MCF 10A (cell line): ENCODE data around the gene FBXL20. TPM values are rescaled to one million over a fixed set of nuclear protein-coding genes. Genes with fewer than 3 reads are reported as not detected.

Experiments used
- BruUV-seq: library from RNA; stranded (reverse); fragments of 400-500 nt; replicated peaks from 2 replicates; lab custom pipeline; 2021; lab: Mats Ljungman, UMichigan
- CTCF ChIA-PET: fragments of 300-600 bp; sonication (Branson Sonifier 250); formaldehyde crosslinking; extraction: SDS; loops from one replicate; lab custom pipeline; 2021; ENCODE audit warnings: antibody characterized with exemption, inconsistent platforms; lab: Yijun Ruan, JAX
- POLR2A ChIA-PET: fragments of 300-600, 350-650 bp; sonication (Branson Sonifier 250); formaldehyde crosslinking; extraction: SDS; loops from one replicate; lab custom pipeline; 2020; ENCODE audit warnings: antibody characterized with exemption, inconsistent platforms; lab: Yijun Ruan, JAX
- DNase-seq: peaks from one replicate; pipeline ENCODE4 v3.0.0-alpha.2; 2018; ENCODE audit not compliant: unreplicated experiment
- H3K27ac Mint-ChIP-seq: one replicate; pipeline ENCODE4 v1.8.0; 2022; ENCODE audit warnings: mild to moderate bottlenecking, low read depth, mixed read lengths; ENCODE audit not compliant: unreplicated experiment
- H3K27me3 Mint-ChIP-seq: one replicate; pipeline ENCODE4 v1.8.0; 2022; ENCODE audit warnings: mixed read lengths; ENCODE audit not compliant: insufficient read depth, unreplicated experiment
- H3K36me3 Mint-ChIP-seq: one replicate; pipeline ENCODE4 v1.8.0; 2022; ENCODE audit warnings: mild to moderate bottlenecking, moderate library complexity, mixed read lengths; ENCODE audit not compliant: insufficient read depth, unreplicated experiment
- H3K4me1 Mint-ChIP-seq: one replicate; pipeline ENCODE4 v1.8.0; 2022; ENCODE audit warnings: mixed read lengths; ENCODE audit not compliant: insufficient read depth, unreplicated experiment
- H3K4me3 Mint-ChIP-seq: one replicate; pipeline ENCODE4 v1.8.0; 2022; ENCODE audit warnings: mild to moderate bottlenecking, moderate library complexity, mixed read lengths; ENCODE audit not compliant: unreplicated experiment
- H3K9me3 Mint-ChIP-seq: one replicate; pipeline ENCODE4 v1.8.0; 2022; ENCODE audit warnings: mixed read lengths; ENCODE audit not compliant: unreplicated experiment
- CTCF ChIP-seq: fragments of 200-600 bp; IDR thresholded peaks from one replicate; pipeline ENCODE4 v1.8.0; 2022; ENCODE audit warnings: antibody characterized with exemption, mild to moderate bottlenecking; ENCODE audit not compliant: unreplicated experiment
- intact Hi-C: fragments of 100-400 bp; cut with micrococcal nuclease; formaldehyde crosslinking; loops from 2 replicates; pipeline ENCODE4 v1.14.1; 2022
- total RNA-seq: library from RNA; stranded (reverse); gene quantifications from 2 replicates; pipeline ENCODE4 v1.2.3, GENCODE V29; 2022

FBXL20 gene
- total RNA-seq, 1 experiment from 2014 or later = 13.4 TPM

- Mint-ChIP-seq H3K27ac (no peak overlapping the region), H3K36me3 (peaks cover 8% of the 10 kb centered on the region), H3K4me1 (no peaks in the 10 kb centered on the region), H3K4me3 (no peak overlapping the region), H3K9me3 (no peaks in the 10 kb centered on the region), H3K27me3 (no peaks in the 10 kb centered on the region)
- no peak for DNase-seq
- no TSS peak for BruUV-seq
- CTCF ChIA-PET = interaction anchor here (1.2 kb wide), 1 partner anchor 149 kb away, joined by 5 read pairs; no protein-coding TSS in a partner anchor
- POLR2A ChIA-PET = interaction anchor here (0.6 kb wide), 1 partner anchor 95 kb away, joined by 3 read pairs; no protein-coding TSS in a partner anchor
- TF ChIP-seq CTCF = no peak
- intact Hi-C loops = no loop called here
Measured at GRCh38 chr17:39393736-39394135, 7.7 kb downstream of the FBXL20 start.

DNA sequence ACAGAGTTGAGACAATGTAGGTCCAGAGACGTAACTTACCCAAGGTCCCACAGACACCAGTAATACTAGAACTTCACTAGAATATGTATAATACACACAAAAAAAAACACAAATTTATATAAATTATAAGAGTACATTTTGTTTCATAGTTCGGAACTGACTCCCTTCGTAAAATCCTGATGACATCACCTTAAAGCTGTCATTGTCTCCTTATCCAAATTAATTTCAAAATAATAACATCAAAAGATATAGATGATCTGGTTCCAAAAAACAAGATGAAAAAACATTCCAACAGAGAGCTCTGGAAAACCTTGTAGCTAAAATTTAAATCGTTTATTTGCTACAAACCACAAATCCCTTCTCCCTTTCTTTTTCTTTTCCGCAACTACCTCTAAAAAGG, 10.0 kb downstream of the FBXL20 start:
- no peak for DNase-seq
- H3K4me1 Mint-ChIP-seq = no peaks in the 10 kb centered on the region
- BruUV-seq = no TSS peak
- intact Hi-C loops = no loop called here
- no peak overlapping the region for H3K4me3 Mint-ChIP-seq
- ChIA-PET CTCF (no interaction called here), POLR2A (interaction anchor here (1.1 to 1.4 kb wide), 2 partner anchors 10 to 70 kb away, joined by 3 to 4 read pairs; partner anchors contain the start of genes CDK12 and FBXL20)
- H3K27me3 Mint-ChIP-seq = no peaks in the 10 kb centered on the region
- no peak for TF ChIP-seq CTCF
- no peaks in the 10 kb centered on the region for H3K9me3 Mint-ChIP-seq
- peaks cover 23% of the 10 kb centered on the region for H3K36me3 Mint-ChIP-seq
- no peak overlapping the region for H3K27ac Mint-ChIP-seq

- ChIA-PET CTCF (no interaction called here), POLR2A (interaction anchor here (0.6 to 1.3 kb wide), 3 partner anchors 17 to 336 kb away, joined by 3 read pairs; partner anchors contain the start of gene FBXL20)
- H3K4me3 Mint-ChIP-seq = no peak overlapping the region
- H3K27me3 Mint-ChIP-seq = no peaks in the 10 kb centered on the region
- peaks cover 16% of the 10 kb centered on the region for H3K36me3 Mint-ChIP-seq
- no peaks in the 10 kb centered on the region for H3K9me3 Mint-ChIP-seq
- DNase-seq = no peak
- no TSS peak for BruUV-seq
- H3K4me1 Mint-ChIP-seq = peaks cover 3% of the 10 kb centered on the region
- TF ChIP-seq CTCF = no peak
- no peak overlapping the region for H3K27ac Mint-ChIP-seq
- intact Hi-C loops = no loop called here
Measured at GRCh38 chr17:39385040-39385439, 16.4 kb downstream of the FBXL20 start.

- Mint-ChIP-seq H3K27me3 (no peaks in the 10 kb centered on the region), H3K4me3 (no peak overlapping the region), H3K4me1 (peaks cover 26% of the 10 kb centered on the region), H3K36me3 (peaks cover 10% of the 10 kb centered on the region), H3K27ac (no peak overlapping the region), H3K9me3 (no peaks in the 10 kb centered on the region)
- intact Hi-C loops = no loop called here
- BruUV-seq = no TSS peak
- DNase-seq = no peak
- ChIA-PET CTCF (interaction anchor here (0.6 kb wide), 1 partner anchor 53 kb away, joined by 3 read pairs; no protein-coding TSS in a partner anchor), POLR2A (no interaction called here)
- no peak for TF ChIP-seq CTCF
Measured at GRCh38 chr17:39380144-39380543, 21.3 kb downstream of the FBXL20 start.
